Measurements from ENCODE around the gene CPA4. TPM values are rescaled to one million over a fixed set of nuclear protein-coding genes. Genes with fewer than 3 reads are reported as not detected.
A peak's percentile ranks its signal among the peaks of the same experiment; 100 is the strongest.

The CPA4 gene
- total and polyA plus RNA-seq, 2 experiments from 2014 or later = 1.1 to 3.3 TPM

DNA sequence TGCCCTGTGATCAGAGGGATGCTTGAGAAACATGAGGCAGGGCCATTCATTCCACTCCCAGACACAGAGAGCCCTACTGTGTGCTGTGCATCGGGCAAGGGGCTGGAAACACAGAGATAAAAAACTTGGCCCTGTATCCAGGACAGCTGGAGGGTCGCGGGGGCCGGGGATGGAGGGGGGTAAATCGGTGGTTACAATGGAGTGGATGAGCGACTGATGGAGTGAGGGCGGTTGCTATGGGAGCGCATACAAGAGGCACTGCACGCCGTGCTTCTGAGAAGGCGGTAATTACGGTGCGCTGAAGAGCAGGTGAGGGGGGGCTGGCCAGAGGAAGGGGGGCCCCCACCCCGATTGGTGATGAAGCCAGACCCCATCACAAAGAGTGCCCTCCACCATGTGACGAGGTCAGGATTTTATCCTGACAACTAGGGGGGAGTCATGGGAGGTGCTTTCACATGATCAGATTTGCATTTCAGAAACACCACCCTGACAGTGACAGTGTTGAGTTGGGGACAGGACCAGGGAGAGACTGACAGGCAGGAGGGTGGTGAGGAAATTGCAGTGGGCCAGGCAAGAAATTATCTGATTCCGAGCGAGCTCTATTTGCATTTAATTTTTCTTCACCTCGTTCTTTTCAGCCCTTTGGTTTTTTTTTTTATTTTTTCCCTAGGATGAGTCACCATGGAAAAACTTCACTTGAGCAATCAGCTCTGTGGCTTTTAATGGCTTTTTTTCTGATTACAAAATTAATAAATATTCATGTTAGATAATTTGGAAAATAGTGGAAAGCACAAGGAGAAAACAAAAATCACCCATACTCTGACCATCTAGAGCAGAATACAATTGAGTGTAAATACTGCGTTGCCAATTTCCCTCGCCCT is 59.5 kb downstream of the CPA4 start:
- H3K36me3 ChIP-seq (replicated peaks; ENCODE audit: insufficient read depth, low read depth) = no peaks in the 10 kb centered on the region
- H3K79me2 ChIP-seq = no peaks in the 10 kb centered on the region
- 81% methylated on average over 20 of the region's 20 CpGs for WGBS (ENCODE audit: low lambda C conversion rate, missing lambda C conversion rate)
- H3K4me1 ChIP-seq (ENCODE audit: insufficient read depth) = peaks cover 47% of the 10 kb centered on the region
- no peak overlapping the region for H2AFZ ChIP-seq
- TF ChIP-seq, protein P1, sequence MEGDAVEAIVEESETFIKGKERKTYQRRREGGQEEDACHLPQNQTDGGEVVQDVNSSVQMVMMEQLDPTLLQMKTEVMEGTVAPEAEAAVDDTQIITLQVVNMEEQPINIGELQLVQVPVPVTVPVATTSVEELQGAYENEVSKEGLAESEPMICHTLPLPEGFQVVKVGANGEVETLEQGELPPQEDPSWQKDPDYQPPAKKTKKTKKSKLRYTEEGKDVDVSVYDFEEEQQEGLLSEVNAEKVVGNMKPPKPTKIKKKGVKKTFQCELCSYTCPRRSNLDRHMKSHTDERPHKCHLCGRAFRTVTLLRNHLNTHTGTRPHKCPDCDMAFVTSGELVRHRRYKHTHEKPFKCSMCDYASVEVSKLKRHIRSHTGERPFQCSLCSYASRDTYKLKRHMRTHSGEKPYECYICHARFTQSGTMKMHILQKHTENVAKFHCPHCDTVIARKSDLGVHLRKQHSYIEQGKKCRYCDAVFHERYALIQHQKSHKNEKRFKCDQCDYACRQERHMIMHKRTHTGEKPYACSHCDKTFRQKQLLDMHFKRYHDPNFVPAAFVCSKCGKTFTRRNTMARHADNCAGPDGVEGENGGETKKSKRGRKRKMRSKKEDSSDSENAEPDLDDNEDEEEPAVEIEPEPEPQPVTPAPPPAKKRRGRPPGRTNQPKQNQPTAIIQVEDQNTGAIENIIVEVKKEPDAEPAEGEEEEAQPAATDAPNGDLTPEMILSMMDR (IDR thresholded peaks at IDR 0.05; ENCODE audit: poor library complexity) = no peak
- TF ChIP-seq EZH2 (IDR thresholded peaks at IDR 0.05; ENCODE audit: borderline replicate concordance) (no peak), EZH2phosphoT487 (IDR thresholded peaks at IDR 0.05; ENCODE audit: low read depth, severe bottlenecking, unreplicated experiment) (no peak)
- peak overlapping the region; percentile 82 for H3K27ac ChIP-seq
- DNase-seq (ENCODE audit: low spot score) = no peak
- no peaks in the 10 kb centered on the region for H3K9me2 ChIP-seq (replicated peaks; ENCODE audit: insufficient read depth)
- no peak overlapping the region for H3K4me2 ChIP-seq
- no peak overlapping the region for H3K4me3 ChIP-seq
- H4K20me1 ChIP-seq (ENCODE audit: insufficient read depth, poor library complexity, severe bottlenecking) = no peaks in the 10 kb centered on the region
- no peaks in the 10 kb centered on the region for H3K27me3 ChIP-seq
- H3K9me3 ChIP-seq (ENCODE audit: low read depth) = no peaks in the 10 kb centered on the region

DNA sequence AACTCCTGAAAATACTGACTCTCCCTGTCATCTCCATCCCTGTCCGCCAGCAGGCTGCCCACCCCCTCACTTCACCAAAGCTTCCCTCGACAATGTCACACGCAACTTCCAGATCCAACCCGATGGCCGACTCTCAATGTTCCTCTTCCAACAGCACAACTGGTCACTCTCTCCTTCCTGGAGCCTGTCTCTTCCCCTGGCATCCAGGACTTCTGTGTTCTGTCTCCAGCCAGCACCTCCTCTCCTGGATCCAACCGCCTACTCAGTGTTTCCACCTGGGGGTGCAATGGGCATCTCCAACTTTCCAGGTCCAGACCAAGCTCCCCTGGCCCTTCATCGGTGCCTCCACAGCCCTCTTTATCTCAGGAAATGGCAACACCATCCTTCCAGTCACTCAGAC is 60.2 kb downstream of the CPA4 start:
- Histone ChIP-seq H3K4me1 (ENCODE audit: insufficient read depth) (peaks cover 47% of the 10 kb centered on the region), H3K9me2 (replicated peaks; ENCODE audit: insufficient read depth) (no peaks in the 10 kb centered on the region), H3K4me2 (no peak overlapping the region), H3K4me3 (no peak overlapping the region), H3K79me2 (no peaks in the 10 kb centered on the region), H3K27me3 (no peaks in the 10 kb centered on the region), H3K9me3 (ENCODE audit: low read depth) (no peaks in the 10 kb centered on the region), H2AFZ (no peak overlapping the region), H4K20me1 (ENCODE audit: insufficient read depth, poor library complexity, severe bottlenecking) (no peaks in the 10 kb centered on the region), H3K27ac (peak overlapping the region; percentile 28), H3K36me3 (replicated peaks; ENCODE audit: insufficient read depth, low read depth) (no peaks in the 10 kb centered on the region)
- 96% methylated on average over 7 of the region's 7 CpGs for WGBS (ENCODE audit: low lambda C conversion rate, missing lambda C conversion rate)
- no peak for DNase-seq (ENCODE audit: low spot score)
- TF ChIP-seq, protein P1 (IDR thresholded peaks at IDR 0.05; ENCODE audit: poor library complexity) = no peak
- TF ChIP-seq EZH2 (IDR thresholded peaks at IDR 0.05; ENCODE audit: borderline replicate concordance) (no peak), EZH2phosphoT487 (IDR thresholded peaks at IDR 0.05; ENCODE audit: low read depth, severe bottlenecking, unreplicated experiment) (no peak)

DNA sequence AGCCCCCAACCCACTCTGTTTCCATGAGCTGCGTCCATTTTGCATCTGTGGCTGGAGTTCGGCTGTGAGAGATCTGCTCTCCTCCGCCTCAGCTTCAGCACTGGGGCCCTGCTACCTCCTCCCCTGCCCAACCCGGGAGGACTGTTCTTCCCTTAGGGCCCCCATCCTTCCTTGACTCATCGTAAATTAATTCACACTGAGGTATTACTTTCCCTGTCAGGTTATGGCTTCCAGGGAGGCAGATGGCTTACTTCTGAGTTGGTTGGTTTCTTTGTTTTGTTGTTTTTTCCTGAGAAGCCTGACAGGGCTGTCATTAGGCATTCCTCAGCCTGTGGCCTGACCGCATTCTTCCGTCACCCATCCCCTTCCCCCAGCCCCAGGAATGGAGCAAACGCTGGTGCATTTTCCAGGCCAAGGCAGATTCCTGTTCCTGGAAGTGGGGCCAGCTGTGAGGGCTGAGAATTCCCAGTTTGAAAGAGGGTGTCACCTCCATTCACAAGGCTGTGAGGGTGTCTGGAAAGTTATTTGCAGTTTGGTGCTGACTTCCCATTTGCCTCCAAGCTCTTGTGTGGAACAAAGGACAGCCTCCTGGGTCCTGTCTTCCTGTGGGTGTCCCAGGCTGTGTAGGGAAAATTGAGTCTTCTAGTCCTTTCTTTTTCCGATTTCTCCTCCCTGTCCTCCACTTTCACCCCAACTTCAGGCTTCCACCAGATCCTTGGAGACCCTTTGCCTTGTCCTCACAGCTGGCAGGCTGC is 63.3 kb downstream of the CPA4 start:
- no peaks in the 10 kb centered on the region for H3K36me3 ChIP-seq (replicated peaks; ENCODE audit: insufficient read depth, low read depth)
- no peaks in the 10 kb centered on the region for H3K79me2 ChIP-seq
- DNase-seq (ENCODE audit: low spot score) = peak; percentile 84
- peak overlapping the region; percentile 97 for H3K27ac ChIP-seq
- H2AFZ ChIP-seq = peak overlapping the region; percentile 50
- no peaks in the 10 kb centered on the region for H3K9me3 ChIP-seq (ENCODE audit: low read depth)
- no peaks in the 10 kb centered on the region for H3K9me2 ChIP-seq (replicated peaks; ENCODE audit: insufficient read depth)
- H3K4me3 ChIP-seq = no peak overlapping the region
- TF ChIP-seq, protein P1 (IDR thresholded peaks at IDR 0.05; ENCODE audit: poor library complexity) = no peak
- TF ChIP-seq EZH2phosphoT487 (IDR thresholded peaks at IDR 0.05; ENCODE audit: low read depth, severe bottlenecking, unreplicated experiment) (no peak), EZH2 (IDR thresholded peaks at IDR 0.05; ENCODE audit: borderline replicate concordance) (no peak)
- peaks cover 33% of the 10 kb centered on the region for H3K4me1 ChIP-seq (ENCODE audit: insufficient read depth)
- no peaks in the 10 kb centered on the region for H3K27me3 ChIP-seq
- peak overlapping the region; percentile 62 for H3K4me2 ChIP-seq
- WGBS (ENCODE audit: low lambda C conversion rate, missing lambda C conversion rate) = 26% methylated on average over 9 of the region's 9 CpGs
- no peaks in the 10 kb centered on the region for H4K20me1 ChIP-seq (ENCODE audit: insufficient read depth, poor library complexity, severe bottlenecking)

All from hepatocyte (in vitro differentiated cells).